Measurements from ENCODE around the gene SLC5A10.

Gene SLC5A10

DNA sequence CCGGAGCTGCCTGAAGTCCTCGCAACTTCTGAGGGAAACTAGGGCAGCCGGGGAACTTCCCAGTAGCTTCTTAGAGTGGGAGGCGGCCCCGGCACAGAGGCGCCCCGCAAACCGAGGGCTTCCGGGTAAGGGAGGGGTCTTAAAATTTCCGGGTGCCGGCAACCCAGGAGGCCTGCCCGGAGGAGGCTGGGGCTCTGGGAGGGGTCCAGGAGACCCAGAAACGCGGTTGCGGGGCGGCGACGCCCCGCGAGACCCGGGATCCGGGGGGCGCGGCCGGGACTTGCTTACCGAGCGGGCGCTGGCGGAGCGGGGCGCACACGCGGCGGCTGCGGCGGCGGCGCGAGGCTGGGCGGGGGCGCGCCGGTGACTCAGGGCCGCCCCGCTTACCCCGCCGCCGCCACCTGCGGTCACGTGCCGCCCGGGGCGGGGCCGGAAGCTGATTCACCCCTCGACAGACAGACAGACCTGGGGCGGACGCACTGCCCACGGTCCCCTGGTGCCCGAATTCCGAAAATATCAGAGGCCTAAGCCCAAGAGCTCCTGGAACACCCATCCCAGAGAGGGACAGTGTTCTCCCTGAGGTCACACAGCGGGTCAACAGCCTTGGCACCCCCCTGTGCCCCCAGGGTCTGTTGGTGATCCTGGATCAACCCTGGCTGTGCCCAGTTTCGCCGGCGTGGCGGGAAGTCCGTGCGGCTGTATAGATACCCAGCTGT, 52.6 kb downstream of the SLC5A10 start, which contains the start of gene FAM83G:
Gene FAM83G, minus strand, starts transcription at position 344 of the 716 bp plus-strand sequence. CDS start 723 bp downstream, outside the sequence.
- peak; percentile 95 for DNase-seq

DNA sequence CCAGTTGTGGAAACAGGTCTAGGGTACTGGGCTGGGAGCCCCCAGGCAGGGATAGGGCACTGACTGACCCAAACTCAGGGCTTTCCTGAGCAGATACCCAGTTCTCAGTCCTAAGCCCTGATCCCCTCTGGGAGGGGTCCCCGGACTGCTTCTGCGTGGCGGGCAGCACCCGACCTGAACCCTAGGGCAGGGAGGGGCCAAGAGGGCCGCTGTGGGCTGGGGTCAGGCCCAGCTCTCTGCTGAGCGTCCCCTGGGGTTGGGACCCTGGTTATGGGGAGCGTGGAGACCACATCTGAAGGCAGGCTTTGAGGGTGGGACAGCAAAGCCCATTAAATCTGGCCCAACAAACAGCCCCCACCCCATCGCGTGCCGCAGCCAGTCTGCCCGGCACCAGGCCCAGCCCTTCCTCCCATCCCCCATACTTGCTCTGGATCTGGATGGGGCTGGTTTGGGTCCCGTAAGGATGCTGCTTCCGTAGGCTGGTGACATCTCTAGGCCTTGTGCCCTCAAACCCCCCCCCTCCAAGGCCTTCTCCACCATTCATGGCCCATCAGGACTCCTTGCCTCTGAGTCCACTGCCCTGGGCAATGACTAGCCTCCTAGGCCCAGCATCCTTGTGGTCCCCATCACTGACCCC, 53.3 kb downstream of the SLC5A10 start:
- DNase-seq = no peak

DNA sequence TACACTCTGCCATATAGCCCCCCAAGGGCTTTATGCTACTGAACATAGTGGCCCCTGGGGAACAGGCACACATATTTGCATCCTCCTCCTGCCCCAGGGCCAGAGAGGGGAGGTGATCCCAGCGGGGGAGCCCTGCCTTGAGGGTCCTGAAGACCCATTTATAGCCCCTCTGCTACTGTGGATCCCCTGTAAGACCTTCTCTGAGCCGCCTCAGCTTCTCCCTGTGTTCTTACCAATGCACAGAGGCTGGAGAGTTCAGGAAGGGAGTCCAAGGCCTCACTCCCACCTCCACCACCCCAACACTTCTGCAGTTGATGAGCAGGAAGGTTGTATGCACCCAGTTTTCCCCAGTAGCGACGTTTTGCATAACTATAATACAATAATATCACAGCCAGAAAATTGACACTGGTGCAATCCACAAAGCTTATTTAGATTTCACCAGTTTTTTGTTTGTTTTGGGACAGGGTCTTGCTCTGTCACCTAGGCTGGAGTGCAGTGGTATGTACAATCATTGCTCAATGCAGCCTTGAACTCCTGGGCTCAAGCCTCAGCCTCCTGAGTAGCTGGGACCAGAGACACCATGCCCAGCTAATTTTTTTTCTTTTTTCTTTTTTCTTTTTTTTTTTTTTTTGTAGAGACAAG, 53.9 kb downstream of the SLC5A10 start:
- no peak for DNase-seq

DNA sequence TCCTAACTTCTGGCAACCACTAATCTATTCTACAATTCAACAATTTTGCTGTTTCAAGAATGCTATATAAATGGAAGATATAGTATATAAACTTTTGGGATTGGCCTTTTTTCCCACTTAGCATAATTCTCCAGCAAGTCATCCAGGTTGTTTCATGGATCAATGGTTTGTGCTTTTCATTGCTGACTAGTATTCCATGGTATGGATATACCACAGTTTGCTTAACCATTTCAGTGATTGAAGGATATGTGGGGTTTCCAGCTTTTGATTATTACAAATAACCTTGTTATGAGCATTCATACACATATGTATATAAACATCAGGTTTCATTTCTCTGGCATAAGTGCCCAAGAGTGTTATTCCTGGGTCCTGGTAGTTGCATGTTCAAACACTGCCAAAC, 54.7 kb downstream of the SLC5A10 start:
- DNase-seq = no peak

DNA sequence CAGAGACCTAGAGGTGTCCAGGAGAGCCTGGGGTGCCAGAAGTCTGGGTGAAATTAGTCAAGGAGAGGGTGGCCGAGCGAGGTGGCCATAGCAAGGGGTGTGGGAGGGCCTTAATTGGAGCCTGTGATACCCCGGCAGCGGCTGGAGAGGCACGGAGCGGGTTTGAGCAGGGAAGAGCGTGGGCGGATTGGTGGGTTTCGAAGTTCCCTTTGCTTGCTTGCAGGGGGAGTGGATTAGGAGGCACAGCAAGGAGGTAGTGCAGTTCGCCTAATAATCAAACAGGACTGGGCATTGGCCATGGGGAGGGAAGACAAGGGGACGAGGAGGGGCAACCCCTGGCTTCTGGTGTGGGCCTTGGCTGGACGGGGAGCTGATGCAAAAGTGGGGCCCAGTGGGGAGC, 58.0 kb downstream of the SLC5A10 start:
- no peak for DNase-seq

DNA sequence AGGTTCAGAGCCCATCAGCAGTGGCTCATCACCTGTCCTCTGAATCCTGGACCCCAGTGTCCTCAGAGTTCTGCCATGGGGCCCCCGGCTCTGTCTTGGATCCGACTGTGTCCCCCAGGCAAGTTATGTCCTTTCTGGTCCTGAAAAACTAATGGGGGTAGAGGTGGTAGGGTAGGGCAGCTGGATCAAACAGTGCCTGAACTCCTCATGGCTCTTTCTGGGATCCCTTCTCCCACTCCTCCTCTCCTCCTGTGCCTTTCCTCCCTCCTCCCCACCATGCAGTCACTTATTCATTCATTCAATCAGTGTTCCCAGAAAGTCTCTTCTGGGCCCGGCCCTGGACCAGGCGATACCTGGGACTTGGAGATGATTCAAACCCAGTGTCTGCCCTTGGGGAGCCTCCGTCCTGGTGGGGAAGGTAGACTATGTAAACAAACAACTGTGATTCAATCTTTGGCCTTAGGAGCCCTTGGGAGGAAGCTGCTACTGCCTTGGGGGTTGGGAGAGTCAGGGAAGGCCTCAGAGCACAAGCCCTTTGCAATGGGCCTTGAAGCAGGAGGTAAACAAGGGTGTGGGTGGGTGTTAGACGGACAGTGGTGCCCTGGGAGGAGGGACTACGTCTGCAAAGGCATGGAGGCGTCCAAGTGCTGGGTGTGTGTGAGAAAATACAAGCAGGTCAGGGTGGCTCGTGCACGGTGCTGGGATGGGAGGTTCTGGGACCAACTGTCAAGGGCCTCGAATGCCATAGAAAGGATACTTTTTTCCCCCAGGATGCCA, 59.0 kb downstream of the SLC5A10 start:
- DNase-seq = no peak

DNA sequence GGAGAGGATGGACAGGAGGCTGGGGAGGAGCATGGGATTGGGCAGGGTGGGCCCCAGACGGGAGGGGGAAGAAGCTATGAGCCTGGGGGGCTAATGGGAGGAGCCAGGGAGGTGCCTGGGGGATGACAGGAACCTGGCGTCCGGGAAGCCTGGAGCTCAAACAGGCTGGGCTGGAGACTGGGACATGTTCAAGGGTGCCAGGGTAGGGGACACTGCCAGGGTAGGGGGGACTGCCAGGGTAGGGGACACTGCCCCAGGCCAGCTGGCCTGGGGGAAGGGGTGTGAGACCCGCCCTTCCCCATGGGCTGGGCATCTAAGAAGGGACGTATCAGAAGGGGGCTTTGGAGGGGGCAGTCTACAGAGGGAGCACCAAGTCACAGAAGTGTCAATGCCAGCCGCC, 59.6 kb downstream of the SLC5A10 start:
- DNase-seq = no peak

DNA sequence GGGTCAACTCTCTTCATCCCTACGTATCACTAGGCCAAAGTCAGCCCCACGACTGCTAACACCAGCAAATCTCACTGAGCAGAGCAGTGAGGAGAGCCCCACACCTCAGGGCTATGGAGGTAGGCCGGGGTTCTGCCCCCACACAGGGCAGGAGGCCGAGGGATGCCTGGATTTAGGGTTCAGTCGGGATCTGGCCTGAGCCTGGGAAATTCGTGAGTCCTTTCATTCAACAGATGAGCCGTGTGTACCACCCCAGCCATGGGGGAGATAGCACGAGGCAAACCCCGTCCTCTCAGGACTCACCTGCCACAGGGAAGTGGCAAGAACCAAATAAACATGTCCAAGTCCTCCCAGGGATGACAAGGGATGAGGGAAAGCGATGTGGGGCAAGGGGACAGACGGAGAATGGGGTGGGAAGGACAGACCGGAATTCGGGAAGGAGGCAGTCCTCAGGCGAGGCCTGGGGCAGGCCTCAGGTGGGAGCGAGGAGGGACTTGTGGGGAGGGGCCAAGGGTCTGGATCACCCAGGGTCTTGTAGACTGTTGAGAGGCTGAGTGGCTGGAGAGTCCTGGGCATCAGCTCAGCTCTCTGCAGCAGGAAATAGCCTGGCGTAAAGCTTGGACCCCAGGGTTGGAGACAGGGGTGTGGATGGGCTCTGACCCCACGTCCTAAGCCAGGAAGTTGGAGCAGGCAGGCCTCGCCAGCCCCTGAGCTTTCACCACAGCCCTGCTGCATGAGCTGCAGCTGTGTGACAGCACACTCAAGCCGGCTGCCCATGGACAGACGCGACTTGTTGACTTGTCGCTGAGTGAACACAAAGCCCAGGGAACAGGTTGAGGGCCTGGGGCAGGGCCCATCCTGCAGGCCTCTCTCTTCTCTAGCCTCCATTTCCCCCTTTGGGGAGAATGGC, 60.5 kb downstream of the SLC5A10 start:
- no peak for DNase-seq

DNA sequence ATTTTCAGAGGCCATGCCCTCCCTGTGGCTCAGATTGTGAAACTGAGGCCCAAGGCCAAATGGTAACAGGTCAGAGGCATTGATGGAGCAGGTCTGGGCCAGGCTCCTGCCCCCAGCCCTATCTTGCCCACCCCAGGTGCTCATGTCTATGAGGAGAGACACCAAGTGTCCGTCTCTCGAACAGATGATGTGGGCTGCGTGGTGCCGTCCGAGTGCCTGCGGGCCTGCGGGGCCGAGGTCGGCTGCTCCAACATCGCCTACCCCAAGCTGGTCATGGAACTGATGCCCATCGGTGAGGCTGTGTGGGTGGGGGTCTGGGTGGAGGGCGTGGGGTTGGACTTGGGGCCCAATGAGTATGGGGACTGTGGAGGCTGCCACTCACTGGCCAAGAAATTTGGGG, 61.3 kb downstream of the SLC5A10 start:
- no peak for DNase-seq

DNA sequence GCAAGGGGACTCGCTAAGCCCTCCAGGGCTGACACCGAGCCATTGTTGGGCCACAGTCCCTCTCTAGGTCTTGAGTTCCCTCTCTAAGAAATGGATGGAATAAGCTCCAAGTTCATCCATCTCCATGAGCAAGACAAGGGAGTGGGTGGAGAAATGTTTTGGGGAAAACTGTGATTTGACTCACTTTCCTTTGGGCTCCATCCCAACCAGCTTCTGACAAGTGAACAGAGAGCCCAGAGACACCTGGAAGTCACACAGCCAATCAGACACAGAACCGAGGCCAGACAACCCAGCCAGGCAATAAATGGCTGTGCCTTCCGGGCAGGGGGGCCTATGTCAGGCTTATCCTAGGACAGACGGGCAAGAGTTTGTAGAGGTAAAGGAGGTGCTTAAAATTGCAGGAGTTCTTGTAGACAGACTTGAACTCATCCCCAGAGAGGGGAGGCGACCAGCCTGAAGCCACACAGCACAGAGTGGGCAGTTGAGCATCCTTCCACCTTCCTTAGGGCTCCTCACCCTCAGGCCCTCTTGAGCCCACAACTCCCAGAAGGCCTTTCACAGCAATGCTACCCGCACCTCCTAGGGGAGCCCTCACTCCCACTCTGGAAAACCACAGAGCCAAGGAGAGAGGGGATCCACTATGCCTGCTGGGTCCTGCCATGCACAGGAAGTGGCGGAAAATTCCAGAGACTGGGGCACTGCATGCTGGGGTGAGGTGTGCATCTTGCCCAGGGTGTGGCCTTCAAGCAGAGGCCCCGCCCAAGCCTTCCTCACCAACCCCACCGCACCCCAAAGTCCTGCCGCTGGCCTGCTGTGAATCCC, 62.1 kb downstream of the SLC5A10 start:
- no peak for DNase-seq

DNA sequence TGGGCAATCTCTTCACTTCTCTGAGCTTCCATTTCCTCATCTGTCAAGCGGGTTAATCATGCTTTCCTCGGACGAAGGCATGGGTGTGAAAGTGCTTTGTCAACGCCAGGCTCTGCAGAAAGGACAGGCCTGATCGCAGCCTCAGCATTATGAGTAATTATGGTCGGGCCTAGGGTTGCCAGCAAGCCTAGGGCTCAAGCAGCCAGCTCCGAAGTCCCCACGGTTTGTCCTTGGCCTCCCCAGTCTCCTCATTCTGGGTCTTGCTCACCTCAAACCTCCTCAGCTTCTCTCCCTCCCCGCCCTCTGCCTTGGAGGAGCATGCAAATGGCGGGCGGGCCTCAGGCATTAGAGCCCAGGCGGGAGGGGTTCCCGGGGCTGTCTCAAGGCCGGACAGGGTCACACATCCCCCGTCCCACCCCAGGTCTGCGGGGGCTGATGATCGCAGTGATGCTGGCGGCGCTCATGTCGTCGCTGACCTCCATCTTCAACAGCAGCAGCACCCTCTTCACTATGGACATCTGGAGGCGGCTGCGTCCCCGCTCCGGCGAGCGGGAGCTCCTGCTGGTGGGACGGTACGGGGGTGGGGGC, 62.8 kb downstream of the SLC5A10 start:
- no peak for DNase-seq

DNA sequence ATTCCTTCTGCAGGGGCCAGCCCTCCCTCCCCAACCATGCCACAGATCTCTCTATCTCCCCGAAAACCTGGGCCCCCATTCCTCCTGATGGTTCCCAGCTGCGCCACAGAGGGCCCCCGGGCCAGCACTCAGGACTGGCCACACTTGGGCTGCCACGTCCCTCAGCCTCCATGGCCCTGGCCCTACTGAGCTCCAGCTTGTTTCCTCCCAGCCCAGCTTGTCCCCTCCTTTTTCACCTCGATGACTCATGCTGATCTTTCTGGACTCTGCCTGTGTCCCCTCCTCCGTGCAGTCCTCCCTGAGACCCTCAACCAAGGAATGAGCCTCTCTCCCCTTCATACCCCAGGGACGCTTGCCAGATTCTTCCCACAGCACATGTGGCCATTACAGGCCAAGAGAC, 63.5 kb downstream of the SLC5A10 start:
- DNase-seq = no peak

DNA sequence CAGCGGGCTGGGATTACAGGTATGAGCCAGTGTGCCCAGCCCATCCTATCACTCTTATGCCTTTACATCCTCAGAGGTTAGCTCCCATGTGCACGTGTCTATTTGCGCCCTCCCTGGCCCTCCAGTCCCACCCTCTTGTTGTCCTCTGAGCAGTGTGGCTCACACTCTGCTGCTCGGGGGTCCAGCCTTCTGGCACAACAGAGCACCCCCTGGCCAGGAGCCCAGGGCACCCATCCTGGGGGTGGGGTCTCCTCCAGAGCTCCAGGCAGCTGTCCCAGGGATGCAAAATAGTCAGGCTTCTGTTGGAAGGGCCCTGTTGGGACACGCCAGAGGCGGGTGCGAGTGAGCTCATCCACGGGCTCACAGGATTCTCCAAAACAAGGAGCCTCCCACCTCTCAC, 64.3 kb downstream of the SLC5A10 start:
- no peak for DNase-seq

DNA sequence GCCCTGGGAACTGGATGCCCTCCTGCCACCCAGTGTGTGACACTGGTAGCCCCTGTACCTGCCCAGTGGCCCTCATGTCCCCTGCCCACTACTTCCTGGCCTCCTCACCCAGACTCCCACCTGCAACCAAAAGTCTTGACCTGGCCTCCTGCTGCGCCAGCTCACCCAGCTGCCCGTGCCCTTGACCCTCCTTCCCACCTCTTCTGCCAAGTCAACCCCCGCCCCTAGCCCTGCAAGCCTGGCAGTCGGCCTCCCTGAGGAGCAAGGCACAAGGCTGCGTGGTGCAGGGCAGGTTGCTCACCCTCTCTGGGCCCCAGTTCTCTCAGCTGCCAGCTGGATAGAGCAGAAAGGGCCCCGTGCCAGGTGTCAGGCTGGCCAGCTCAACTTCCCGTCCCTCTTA, 64.9 kb downstream of the SLC5A10 start:
- DNase-seq = no peak

DNA sequence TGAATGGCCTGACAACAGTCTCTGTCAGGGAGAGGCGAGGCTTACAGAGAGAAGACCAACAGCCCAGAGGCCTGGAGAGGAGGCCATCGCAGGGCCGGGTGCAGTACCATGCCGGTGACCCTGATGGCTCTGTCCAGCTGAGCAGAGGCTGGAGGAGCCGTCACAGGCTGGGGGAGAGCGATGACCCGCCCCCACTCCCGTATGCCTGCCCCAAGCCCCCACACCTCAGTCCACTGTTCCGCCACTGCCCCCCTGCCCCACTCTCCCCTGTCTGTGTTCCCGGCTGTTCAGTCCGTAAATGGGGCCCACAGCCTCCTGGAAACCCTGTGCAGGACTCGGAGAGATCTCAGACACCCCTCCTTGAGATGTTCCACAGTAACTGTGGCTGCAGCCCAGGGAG, 65.4 kb downstream of the SLC5A10 start:
- no peak for DNase-seq

DNA sequence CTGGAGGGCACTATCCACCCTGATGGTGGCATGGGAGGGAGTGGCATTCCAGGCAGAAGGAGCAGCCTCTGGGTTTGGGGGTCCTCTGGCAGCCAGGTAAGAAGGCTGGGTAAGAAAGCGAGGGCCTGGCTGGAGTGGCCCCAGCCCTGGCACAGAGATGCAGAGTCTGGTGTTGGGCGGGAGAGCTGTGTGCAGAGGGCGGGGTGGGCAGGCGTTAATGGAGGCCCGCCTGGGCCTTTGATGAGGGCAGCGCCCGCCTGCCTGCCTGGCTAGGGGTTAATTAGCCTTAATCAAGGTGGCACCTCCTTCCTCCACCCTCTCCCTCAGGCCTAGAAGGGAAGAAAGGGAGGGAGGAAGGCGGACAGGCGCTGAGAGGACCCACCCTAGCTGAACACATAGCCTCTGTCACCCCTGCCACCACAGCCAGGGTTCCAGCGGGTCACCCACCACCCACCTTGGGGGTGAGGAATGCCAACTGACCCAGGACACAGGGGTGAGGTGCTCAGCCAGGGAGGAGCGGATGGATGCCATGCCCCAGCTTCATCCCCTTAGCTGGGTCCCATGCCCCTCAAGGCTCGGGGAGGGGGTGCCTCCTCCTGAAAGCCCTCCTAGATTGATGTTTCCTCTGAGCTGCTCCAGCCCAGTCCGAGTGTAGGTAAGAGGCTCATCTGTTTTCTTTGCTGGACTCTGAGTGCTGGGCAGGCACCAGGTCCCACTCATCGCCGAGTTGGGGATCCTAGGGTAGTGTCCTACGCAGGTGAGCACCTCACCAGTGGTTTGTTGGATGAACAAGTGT, 66.0 kb downstream of the SLC5A10 start:
- DNase-seq = no peak

DNA sequence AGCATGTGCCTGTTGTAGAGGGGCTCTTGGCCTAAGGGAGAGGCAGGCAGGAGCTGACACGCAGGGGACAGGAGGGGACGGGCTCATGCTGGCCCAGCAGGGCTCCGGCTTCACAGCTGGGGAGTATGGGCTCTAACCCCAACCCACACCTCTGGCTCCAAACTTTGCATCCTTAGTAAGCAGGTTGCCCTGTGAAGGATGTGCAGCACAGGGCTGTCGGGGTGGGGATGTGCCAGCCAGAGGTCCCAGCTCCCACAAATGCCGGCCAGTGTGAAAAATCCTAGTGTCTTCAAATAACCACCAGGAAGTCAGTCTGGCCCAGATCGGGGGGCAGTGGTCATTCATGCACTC, 66.6 kb downstream of the SLC5A10 start:
- no peak for DNase-seq

DNA sequence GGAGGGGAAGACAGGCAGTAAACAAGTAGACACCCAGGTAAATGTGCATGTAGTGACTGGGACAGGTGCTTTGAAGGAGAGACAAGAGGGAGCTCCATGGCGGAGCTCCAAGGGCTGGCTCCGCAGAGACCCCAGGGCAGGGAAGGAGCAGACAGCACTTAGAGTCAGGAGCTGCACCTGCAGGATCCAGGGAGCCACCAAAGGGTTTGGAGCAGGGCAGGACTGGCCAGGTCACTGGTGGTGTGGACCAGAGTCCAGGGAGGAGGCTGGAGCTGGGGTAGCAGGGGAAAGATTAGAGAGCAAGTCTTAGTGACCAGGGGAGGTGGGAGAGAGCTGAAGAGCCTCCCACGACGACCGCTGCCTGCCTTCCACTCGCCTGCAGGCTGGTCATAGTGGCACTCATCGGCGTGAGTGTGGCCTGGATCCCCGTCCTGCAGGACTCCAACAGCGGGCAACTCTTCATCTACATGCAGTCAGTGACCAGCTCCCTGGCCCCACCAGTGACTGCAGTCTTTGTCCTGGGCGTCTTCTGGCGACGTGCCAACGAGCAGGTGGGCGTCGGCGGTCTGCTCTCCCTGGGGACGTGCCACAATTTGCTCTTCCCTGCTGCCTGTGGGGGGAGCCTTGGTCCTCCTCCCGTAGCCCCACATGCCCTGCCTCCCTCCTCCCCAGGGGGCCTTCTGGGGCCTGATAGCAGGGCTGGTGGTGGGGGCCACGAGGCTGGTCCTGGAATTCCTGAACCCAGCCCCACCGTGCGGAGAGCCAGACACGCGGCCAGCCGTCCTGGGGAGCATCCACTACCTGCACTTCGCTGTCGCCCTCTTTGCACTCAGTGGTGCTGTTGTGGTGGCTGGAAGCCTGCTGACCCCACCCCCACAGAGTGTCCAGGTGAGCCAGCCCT, 67.3 kb downstream of the SLC5A10 start:
- DNase-seq = no peak

DNA sequence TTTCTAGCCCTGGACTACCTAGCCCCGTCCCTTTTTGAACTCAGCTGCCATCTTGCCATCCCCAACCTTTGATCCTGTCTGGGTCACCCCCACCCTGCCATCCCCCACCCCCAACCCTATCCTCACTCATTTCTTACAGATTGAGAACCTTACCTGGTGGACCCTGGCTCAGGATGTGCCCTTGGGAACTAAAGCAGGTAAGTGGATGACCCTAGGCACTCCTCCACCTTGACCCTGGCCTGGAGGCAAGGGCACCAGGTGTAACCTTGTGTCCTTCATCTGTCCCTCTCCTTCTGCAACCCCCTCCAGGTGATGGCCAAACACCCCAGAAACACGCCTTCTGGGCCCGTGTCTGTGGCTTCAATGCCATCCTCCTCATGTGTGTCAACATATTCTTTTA, 68.1 kb downstream of the SLC5A10 start:
- DNase-seq = no peak
